ENCODE results near the gene CEP170. TPM values are rescaled to one million over a fixed set of nuclear protein-coding genes. Genes with fewer than 3 reads are reported as not detected.
"Not testable (repeated sequence)": the region's sequence is repeated elsewhere in the genome, so short reads cannot be mapped to it uniquely, and the experiment has no call there.

The CEP170 gene
- total and polyA plus RNA-seq, 2 donors = 40.8 to 48.6 TPM

- H3K36me3 ChIP-seq (ENCODE audit: control insufficient read depth in 2 of 2, insufficient read depth in 2 of 2, low read length in 1 of 2); H3K9me3 ChIP-seq (ENCODE audit: control insufficient read depth in 2 of 2, insufficient read depth in 1 of 2, low read length in 1 of 2); H3K4me1 ChIP-seq (ENCODE audit: control insufficient read depth in 2 of 2, insufficient read depth in 2 of 2, low read length in 2 of 2); H3K27ac ChIP-seq (ENCODE audit: low read depth in 1 of 2, low read length in 1 of 2); H3K4me3 ChIP-seq (ENCODE audit: low read length in 2 of 2); H3K27me3 ChIP-seq (ENCODE audit: control insufficient read depth in 2 of 2, insufficient read depth in 1 of 2, low read length in 1 of 2): not testable (repeated sequence)
- 46% methylated on average over 5 of the region's 5 CpGs for WGBS
- peak in 2 of 9 donors; percentile 8 to 27 for DNase-seq (ENCODE audit: low read depth in 6 of 9, low spot score in 9 of 9)
These were observed 132.1 kb downstream of the CEP170 start for GRCh38 chr1:243122876-243123409.

GRCh38 chr1:243121939-243122338 is 133.1 kb downstream of the CEP170 start:
- H3K9me3 ChIP-seq (ENCODE audit: control insufficient read depth in 2 of 2, insufficient read depth in 1 of 2, low read length in 1 of 2); H3K27me3 ChIP-seq (ENCODE audit: control insufficient read depth in 2 of 2, insufficient read depth in 1 of 2, low read length in 1 of 2); H3K4me3 ChIP-seq (ENCODE audit: low read length in 2 of 2); H3K27ac ChIP-seq (ENCODE audit: low read depth in 1 of 2, low read length in 1 of 2); DNase-seq (ENCODE audit: low read depth in 6 of 9, low spot score in 9 of 9); H3K4me1 ChIP-seq (ENCODE audit: control insufficient read depth in 2 of 2, insufficient read depth in 2 of 2, low read length in 2 of 2); H3K36me3 ChIP-seq (ENCODE audit: control insufficient read depth in 2 of 2, insufficient read depth in 2 of 2, low read length in 1 of 2): not testable (repeated sequence)
- WGBS = 96% methylated on average over 3 of the region's 5 CpGs

GRCh38 chr1:243118601-243119322 is 136.3 kb downstream of the CEP170 start:
- H3K4me3 ChIP-seq (ENCODE audit: low read length in 2 of 2); H3K36me3 ChIP-seq (ENCODE audit: control insufficient read depth in 2 of 2, insufficient read depth in 2 of 2, low read length in 1 of 2); H3K27ac ChIP-seq (ENCODE audit: low read depth in 1 of 2, low read length in 1 of 2); H3K9me3 ChIP-seq (ENCODE audit: control insufficient read depth in 2 of 2, insufficient read depth in 1 of 2, low read length in 1 of 2); H3K4me1 ChIP-seq (ENCODE audit: control insufficient read depth in 2 of 2, insufficient read depth in 2 of 2, low read length in 2 of 2); H3K27me3 ChIP-seq (ENCODE audit: control insufficient read depth in 2 of 2, insufficient read depth in 1 of 2, low read length in 1 of 2); DNase-seq (ENCODE audit: low read depth in 6 of 9, low spot score in 9 of 9): not testable (repeated sequence)
- WGBS = 98% methylated on average over 5 of the region's 5 CpGs

GRCh38 chr1:243116187-243116586 is 138.9 kb downstream of the CEP170 start:
- H3K4me1 ChIP-seq (ENCODE audit: control insufficient read depth in 2 of 2, insufficient read depth in 2 of 2, low read length in 2 of 2); H3K9me3 ChIP-seq (ENCODE audit: control insufficient read depth in 2 of 2, insufficient read depth in 1 of 2, low read length in 1 of 2); DNase-seq (ENCODE audit: low read depth in 6 of 9, low spot score in 9 of 9); H3K4me3 ChIP-seq (ENCODE audit: low read length in 2 of 2); H3K27ac ChIP-seq (ENCODE audit: low read depth in 1 of 2, low read length in 1 of 2); H3K27me3 ChIP-seq (ENCODE audit: control insufficient read depth in 2 of 2, insufficient read depth in 1 of 2, low read length in 1 of 2); H3K36me3 ChIP-seq (ENCODE audit: control insufficient read depth in 2 of 2, insufficient read depth in 2 of 2, low read length in 1 of 2): not testable (repeated sequence)
- WGBS = 95% methylated on average over 7 of the region's 7 CpGs

GRCh38 chr1:243114769-243115168 is 140.3 kb downstream of the CEP170 start:
- WGBS = 95% methylated on average over 3 of the region's 3 CpGs
- not testable (repeated sequence) for H3K4me3 ChIP-seq (ENCODE audit: low read length in 2 of 2); H3K4me1 ChIP-seq (ENCODE audit: control insufficient read depth in 2 of 2, insufficient read depth in 2 of 2, low read length in 2 of 2); H3K27me3 ChIP-seq (ENCODE audit: control insufficient read depth in 2 of 2, insufficient read depth in 1 of 2, low read length in 1 of 2); H3K27ac ChIP-seq (ENCODE audit: low read depth in 1 of 2, low read length in 1 of 2); DNase-seq (ENCODE audit: low read depth in 6 of 9, low spot score in 9 of 9); H3K9me3 ChIP-seq (ENCODE audit: control insufficient read depth in 2 of 2, insufficient read depth in 1 of 2, low read length in 1 of 2); H3K36me3 ChIP-seq (ENCODE audit: control insufficient read depth in 2 of 2, insufficient read depth in 2 of 2, low read length in 1 of 2)

GRCh38 chr1:243114059-243114713 is 140.9 kb downstream of the CEP170 start:
- DNase-seq (ENCODE audit: low read depth in 6 of 9, low spot score in 9 of 9); H3K36me3 ChIP-seq (ENCODE audit: control insufficient read depth in 2 of 2, insufficient read depth in 2 of 2, low read length in 1 of 2); H3K4me3 ChIP-seq (ENCODE audit: low read length in 2 of 2); H3K27me3 ChIP-seq (ENCODE audit: control insufficient read depth in 2 of 2, insufficient read depth in 1 of 2, low read length in 1 of 2); H3K9me3 ChIP-seq (ENCODE audit: control insufficient read depth in 2 of 2, insufficient read depth in 1 of 2, low read length in 1 of 2); H3K27ac ChIP-seq (ENCODE audit: low read depth in 1 of 2, low read length in 1 of 2); H3K4me1 ChIP-seq (ENCODE audit: control insufficient read depth in 2 of 2, insufficient read depth in 2 of 2, low read length in 2 of 2): not testable (repeated sequence)
- 23% methylated on average over 8 of the region's 8 CpGs for WGBS

GRCh38 chr1:243107171-243107570 is 147.9 kb downstream of the CEP170 start:
- not testable (repeated sequence) for DNase-seq (ENCODE audit: low read depth in 6 of 9, low spot score in 9 of 9); H3K27ac ChIP-seq (ENCODE audit: low read depth in 1 of 2, low read length in 1 of 2); H3K9me3 ChIP-seq (ENCODE audit: control insufficient read depth in 2 of 2, insufficient read depth in 1 of 2, low read length in 1 of 2); H3K4me3 ChIP-seq (ENCODE audit: low read length in 2 of 2); H3K4me1 ChIP-seq (ENCODE audit: control insufficient read depth in 2 of 2, insufficient read depth in 2 of 2, low read length in 2 of 2); H3K27me3 ChIP-seq (ENCODE audit: control insufficient read depth in 2 of 2, insufficient read depth in 1 of 2, low read length in 1 of 2); H3K36me3 ChIP-seq (ENCODE audit: control insufficient read depth in 2 of 2, insufficient read depth in 2 of 2, low read length in 1 of 2)
- WGBS = 94% methylated on average over 12 of the region's 12 CpGs

- WGBS = 78% methylated on average over 6 of the region's 6 CpGs
- not testable (repeated sequence) for H3K4me3 ChIP-seq (ENCODE audit: low read length in 2 of 2); H3K36me3 ChIP-seq (ENCODE audit: control insufficient read depth in 2 of 2, insufficient read depth in 2 of 2, low read length in 1 of 2); H3K9me3 ChIP-seq (ENCODE audit: control insufficient read depth in 2 of 2, insufficient read depth in 1 of 2, low read length in 1 of 2); H3K4me1 ChIP-seq (ENCODE audit: control insufficient read depth in 2 of 2, insufficient read depth in 2 of 2, low read length in 2 of 2); H3K27me3 ChIP-seq (ENCODE audit: control insufficient read depth in 2 of 2, insufficient read depth in 1 of 2, low read length in 1 of 2); H3K27ac ChIP-seq (ENCODE audit: low read depth in 1 of 2, low read length in 1 of 2); DNase-seq (ENCODE audit: low read depth in 6 of 9, low spot score in 9 of 9)
These were observed 149.3 kb downstream of the CEP170 start for GRCh38 chr1:243105652-243106332.

GRCh38 chr1:243105104-243105503 is 150.0 kb downstream of the CEP170 start:
- H3K27ac ChIP-seq (ENCODE audit: low read depth in 1 of 2, low read length in 1 of 2); H3K4me3 ChIP-seq (ENCODE audit: low read length in 2 of 2); H3K36me3 ChIP-seq (ENCODE audit: control insufficient read depth in 2 of 2, insufficient read depth in 2 of 2, low read length in 1 of 2); H3K9me3 ChIP-seq (ENCODE audit: control insufficient read depth in 2 of 2, insufficient read depth in 1 of 2, low read length in 1 of 2); DNase-seq (ENCODE audit: low read depth in 6 of 9, low spot score in 9 of 9); H3K27me3 ChIP-seq (ENCODE audit: control insufficient read depth in 2 of 2, insufficient read depth in 1 of 2, low read length in 1 of 2); H3K4me1 ChIP-seq (ENCODE audit: control insufficient read depth in 2 of 2, insufficient read depth in 2 of 2, low read length in 2 of 2): not testable (repeated sequence)
